ENCODE results near the gene SDHAF4.

DNA sequence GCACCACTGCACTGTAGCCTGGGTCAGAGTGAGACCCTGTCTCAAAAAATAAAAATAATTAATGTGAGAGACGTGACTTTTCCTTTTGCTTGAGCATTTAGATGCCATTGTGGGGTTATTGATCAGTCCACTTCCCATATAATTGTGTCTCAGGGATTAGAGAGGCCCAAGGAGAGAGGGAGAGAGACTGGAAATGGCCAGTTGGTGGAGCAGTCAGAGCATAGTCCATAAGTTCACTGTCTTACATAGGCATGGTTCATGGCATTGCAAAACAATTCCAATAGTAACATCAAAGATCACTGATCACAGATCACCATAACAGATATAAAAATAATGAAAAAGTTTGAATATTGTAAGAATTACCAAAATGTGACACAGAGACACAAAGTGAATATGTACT, 15.2 kb upstream of the SDHAF4 start:
- TF ChIP-seq, protein P1, sequence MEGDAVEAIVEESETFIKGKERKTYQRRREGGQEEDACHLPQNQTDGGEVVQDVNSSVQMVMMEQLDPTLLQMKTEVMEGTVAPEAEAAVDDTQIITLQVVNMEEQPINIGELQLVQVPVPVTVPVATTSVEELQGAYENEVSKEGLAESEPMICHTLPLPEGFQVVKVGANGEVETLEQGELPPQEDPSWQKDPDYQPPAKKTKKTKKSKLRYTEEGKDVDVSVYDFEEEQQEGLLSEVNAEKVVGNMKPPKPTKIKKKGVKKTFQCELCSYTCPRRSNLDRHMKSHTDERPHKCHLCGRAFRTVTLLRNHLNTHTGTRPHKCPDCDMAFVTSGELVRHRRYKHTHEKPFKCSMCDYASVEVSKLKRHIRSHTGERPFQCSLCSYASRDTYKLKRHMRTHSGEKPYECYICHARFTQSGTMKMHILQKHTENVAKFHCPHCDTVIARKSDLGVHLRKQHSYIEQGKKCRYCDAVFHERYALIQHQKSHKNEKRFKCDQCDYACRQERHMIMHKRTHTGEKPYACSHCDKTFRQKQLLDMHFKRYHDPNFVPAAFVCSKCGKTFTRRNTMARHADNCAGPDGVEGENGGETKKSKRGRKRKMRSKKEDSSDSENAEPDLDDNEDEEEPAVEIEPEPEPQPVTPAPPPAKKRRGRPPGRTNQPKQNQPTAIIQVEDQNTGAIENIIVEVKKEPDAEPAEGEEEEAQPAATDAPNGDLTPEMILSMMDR (conservative IDR thresholded peaks at IDR 0.05 in 1 of 2, IDR thresholded peaks at IDR 0.05 in 1 of 2; ENCODE audit: low read depth in 1 of 2, low read length in 2 of 2): no peak
- no peak for TF ChIP-seq EZH2 (IDR thresholded peaks at IDR 0.05; ENCODE audit: low read length, missing control alignments)
